ENCODE results near the gene PCGF2.
A peak's percentile ranks its signal among the peaks of the same experiment; 100 is the strongest.

PCGF2 gene

GRCh38 chr17:38698760-38699159 is 49.4 kb downstream of the PCGF2 start:
- Mint-ChIP-seq H3K36me3 (ENCODE audit: low read depth) (peaks cover 17% of the 10 kb centered on the region), H3K27me3 (no peaks in the 10 kb centered on the region), H3K9me3 (peaks cover 3% of the 10 kb centered on the region), H3K4me3 (no peak overlapping the region), H3K4me1 (ENCODE audit: low read depth) (peaks cover 54% of the 10 kb centered on the region), H3K27ac (peak overlapping the region; percentile 100)
- no peak for DNase-seq

DNA sequence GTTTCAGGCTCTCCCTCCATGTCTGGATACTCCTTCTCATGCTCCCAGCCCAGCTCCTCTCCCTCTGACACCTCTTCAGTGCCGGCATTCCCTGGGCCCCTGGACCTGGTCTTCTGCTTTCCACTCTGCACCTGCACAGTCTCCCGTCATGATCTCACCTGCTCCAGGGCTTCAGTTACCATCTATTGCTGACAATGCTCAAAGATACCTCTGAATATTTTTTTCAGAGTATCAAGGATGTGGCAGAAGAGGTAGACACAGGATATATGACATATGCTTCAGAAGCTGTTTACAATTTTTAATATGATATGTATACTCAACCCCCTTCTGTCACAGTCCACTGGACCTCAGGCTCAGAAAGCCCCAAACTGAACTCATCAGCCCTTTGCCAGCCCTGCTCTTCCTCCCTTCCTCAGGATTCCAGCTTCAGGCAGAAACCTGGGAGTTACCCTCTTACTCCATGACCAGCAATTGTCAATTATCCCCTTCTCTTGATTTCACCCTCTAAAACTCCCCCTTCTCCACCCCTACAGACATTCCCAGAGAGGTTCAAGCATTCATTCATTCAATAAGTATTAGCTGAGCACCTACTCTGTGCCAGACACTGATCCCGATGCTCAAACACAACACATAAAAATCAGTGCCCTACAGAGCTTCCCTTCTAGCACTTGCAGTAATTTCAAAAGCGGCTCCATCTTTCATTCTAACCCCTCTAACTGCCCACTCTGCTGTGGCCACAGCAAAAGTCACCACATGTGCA is 50.9 kb downstream of the PCGF2 start:
- peaks cover 2% of the 10 kb centered on the region for H3K36me3 Mint-ChIP-seq (ENCODE audit: low read depth)
- H3K4me3 Mint-ChIP-seq = no peak overlapping the region
- DNase-seq = no peak
- H3K27ac Mint-ChIP-seq = peak overlapping the region; percentile 48
- H3K4me1 Mint-ChIP-seq (ENCODE audit: low read depth) = peaks cover 54% of the 10 kb centered on the region
- peaks cover 3% of the 10 kb centered on the region for H3K9me3 Mint-ChIP-seq
- no peaks in the 10 kb centered on the region for H3K27me3 Mint-ChIP-seq

DNA sequence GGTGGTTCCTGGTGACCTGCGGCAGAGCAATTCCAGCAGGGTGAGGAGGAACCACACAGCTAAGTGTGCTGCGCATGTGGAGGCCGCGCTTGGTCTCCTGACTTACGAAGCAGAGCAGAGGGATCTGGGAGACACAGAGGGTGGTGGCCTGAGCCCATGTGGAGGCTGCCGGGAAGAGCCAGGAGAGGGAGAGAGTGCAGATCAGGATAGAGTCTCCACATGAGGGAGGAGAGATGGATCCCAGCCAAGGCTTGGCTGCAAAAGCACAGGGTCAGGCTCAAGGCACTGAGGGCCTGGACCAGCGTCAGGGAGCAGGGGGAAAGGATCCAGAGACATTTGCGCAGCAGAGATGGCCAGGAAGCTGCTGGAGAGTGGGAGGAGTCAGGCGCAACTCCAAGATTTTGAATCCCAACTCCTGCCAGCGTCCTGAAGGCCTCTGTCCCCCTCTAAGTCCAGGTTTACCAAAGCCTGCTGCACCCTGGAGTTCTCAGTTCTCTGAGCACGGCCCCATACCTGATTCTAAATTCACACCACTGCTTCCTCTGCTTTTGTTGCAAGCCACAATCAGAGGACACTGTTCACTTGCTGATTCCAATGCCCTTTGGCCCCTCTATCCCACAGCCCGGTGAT is 54.3 kb downstream of the PCGF2 start:
- H3K36me3 Mint-ChIP-seq (ENCODE audit: low read depth) = no peaks in the 10 kb centered on the region
- H3K9me3 Mint-ChIP-seq = no peaks in the 10 kb centered on the region
- no peak overlapping the region for H3K27ac Mint-ChIP-seq
- H3K4me3 Mint-ChIP-seq = no peak overlapping the region
- H3K27me3 Mint-ChIP-seq = no peaks in the 10 kb centered on the region
- H3K4me1 Mint-ChIP-seq (ENCODE audit: low read depth) = peaks cover 25% of the 10 kb centered on the region
- DNase-seq = no peak

GRCh38 chr17:38691154-38691553 is 57.0 kb downstream of the PCGF2 start:
- H3K36me3 Mint-ChIP-seq (ENCODE audit: low read depth) = no peaks in the 10 kb centered on the region
- peaks cover 9% of the 10 kb centered on the region for H3K4me1 Mint-ChIP-seq (ENCODE audit: low read depth)
- H3K4me3 Mint-ChIP-seq = no peak overlapping the region
- H3K9me3 Mint-ChIP-seq = no peaks in the 10 kb centered on the region
- no peak overlapping the region for H3K27ac Mint-ChIP-seq
- no peaks in the 10 kb centered on the region for H3K27me3 Mint-ChIP-seq
- no peak for DNase-seq

DNA sequence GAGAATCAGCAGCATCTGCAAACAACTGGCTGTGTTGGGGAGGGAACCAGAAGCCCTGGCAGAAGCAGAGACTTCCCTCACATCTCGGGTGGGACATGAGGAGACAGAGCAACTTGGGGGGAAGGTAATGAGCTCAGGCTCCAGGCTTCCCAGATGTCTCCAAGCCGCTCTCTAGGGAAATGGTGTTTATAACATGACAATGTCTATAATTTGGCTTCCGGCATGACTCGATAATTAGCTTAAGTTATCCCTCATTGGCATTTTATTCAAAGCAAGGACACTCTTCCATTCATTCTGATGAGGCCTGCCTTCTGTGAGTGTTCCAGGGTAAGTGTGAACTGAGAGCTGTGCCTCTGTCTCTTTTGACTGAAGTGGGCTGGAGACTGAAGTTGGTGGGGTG is 57.8 kb downstream of the PCGF2 start:
- Mint-ChIP-seq H3K9me3 (no peaks in the 10 kb centered on the region), H3K27ac (no peak overlapping the region), H3K4me3 (no peak overlapping the region), H3K36me3 (ENCODE audit: low read depth) (no peaks in the 10 kb centered on the region), H3K4me1 (ENCODE audit: low read depth) (peaks cover 4% of the 10 kb centered on the region), H3K27me3 (no peaks in the 10 kb centered on the region)
- no peak for DNase-seq

DNA sequence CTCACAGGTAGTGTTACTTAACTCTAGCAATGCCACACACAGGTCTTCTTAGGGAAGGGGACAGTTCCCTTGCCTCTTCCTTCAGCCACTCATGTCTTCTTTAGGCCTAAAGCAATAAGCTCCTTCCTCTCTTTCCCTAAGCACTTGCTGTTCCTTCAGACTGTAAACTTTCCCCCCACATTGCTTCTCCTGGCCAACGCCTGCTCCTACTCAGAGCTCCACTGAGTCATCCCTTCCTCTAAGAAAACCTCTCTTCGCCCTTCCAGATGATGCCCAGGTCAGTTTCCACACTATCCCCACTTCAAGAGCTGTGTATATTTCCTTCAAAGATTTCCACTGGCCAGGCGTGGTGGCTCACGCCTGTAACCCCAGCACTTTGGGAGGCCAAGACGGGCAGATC is 60.9 kb downstream of the PCGF2 start:
- Mint-ChIP-seq H3K27me3 (no peaks in the 10 kb centered on the region), H3K27ac (no peak overlapping the region), H3K9me3 (no peaks in the 10 kb centered on the region), H3K36me3 (ENCODE audit: low read depth) (no peaks in the 10 kb centered on the region), H3K4me1 (ENCODE audit: low read depth) (peaks cover 4% of the 10 kb centered on the region), H3K4me3 (no peak overlapping the region)
- no peak for DNase-seq

- H3K4me3 Mint-ChIP-seq = no peak overlapping the region
- DNase-seq = no peak
These were observed 62.6 kb downstream of the PCGF2 start for GRCh38 chr17:38685491-38685890.

More at GRCh38 chr17:38685491-38685890, 62.6 kb downstream of the PCGF2 start:
- H3K36me3 Mint-ChIP-seq (ENCODE audit: low read depth) = no peaks in the 10 kb centered on the region
- H3K4me1 Mint-ChIP-seq (ENCODE audit: low read depth) = peaks cover 4% of the 10 kb centered on the region
- H3K27ac Mint-ChIP-seq = no peak overlapping the region
- no peaks in the 10 kb centered on the region for H3K27me3 Mint-ChIP-seq
- H3K9me3 Mint-ChIP-seq = no peaks in the 10 kb centered on the region
